ENCODE data around the gene MLLT11.

DNA sequence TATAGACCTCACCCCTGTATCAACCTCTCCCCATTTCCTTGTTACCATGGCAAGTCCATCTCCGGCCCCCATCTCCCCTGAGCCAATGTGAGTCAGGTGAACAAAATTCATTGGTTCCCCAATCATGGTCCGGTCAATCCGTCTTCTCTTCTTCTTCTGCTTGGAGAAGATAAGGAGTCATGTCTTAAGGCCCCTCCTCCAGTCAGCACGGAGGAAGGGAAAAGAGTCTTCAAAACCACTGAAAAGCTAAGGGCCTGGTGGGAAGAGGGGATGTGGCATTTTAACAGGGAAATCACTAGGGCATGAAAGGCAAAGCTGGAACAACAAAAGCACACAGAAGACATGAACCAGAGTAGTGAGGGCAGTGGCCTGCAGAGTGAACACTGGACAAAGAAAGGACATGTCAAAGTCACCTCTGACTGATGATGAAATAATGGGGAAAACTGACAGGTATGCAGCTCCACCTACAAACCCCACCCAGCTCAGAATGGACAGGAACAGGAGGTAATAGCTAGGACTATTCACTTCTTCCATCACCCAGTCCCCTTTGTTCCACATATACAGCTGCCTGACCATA lies 5.1 kb upstream of the MLLT11 start:
- TF ChIP-seq, protein P1, sequence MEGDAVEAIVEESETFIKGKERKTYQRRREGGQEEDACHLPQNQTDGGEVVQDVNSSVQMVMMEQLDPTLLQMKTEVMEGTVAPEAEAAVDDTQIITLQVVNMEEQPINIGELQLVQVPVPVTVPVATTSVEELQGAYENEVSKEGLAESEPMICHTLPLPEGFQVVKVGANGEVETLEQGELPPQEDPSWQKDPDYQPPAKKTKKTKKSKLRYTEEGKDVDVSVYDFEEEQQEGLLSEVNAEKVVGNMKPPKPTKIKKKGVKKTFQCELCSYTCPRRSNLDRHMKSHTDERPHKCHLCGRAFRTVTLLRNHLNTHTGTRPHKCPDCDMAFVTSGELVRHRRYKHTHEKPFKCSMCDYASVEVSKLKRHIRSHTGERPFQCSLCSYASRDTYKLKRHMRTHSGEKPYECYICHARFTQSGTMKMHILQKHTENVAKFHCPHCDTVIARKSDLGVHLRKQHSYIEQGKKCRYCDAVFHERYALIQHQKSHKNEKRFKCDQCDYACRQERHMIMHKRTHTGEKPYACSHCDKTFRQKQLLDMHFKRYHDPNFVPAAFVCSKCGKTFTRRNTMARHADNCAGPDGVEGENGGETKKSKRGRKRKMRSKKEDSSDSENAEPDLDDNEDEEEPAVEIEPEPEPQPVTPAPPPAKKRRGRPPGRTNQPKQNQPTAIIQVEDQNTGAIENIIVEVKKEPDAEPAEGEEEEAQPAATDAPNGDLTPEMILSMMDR (IDR thresholded peaks at IDR 0.05; ENCODE audit: low read length) = no peak
- no peak for TF ChIP-seq EZH2 (IDR thresholded peaks at IDR 0.05; ENCODE audit: borderline replicate concordance, low read length)

Data from OCI-LY1 (cell line).